GM08714 (cell line): ENCODE results near the gene ITPK1.

Source experiments
- H3K4me3 ChIP-seq: fragments of 200-500 bp; sonication (Bioruptor generic); 2 replicates; pipeline ENCODE4 v1.5.1; 2014; ENCODE audit warnings: mild to moderate bottlenecking, low read length, inconsistent platforms
- ZNF274 ChIP-seq: IDR thresholded peaks from 2 replicates; pipeline ENCODE4 v1.6.1; 2012; ENCODE audit warnings: mild to moderate bottlenecking, low read depth, low read length

Gene ITPK1

DNA sequence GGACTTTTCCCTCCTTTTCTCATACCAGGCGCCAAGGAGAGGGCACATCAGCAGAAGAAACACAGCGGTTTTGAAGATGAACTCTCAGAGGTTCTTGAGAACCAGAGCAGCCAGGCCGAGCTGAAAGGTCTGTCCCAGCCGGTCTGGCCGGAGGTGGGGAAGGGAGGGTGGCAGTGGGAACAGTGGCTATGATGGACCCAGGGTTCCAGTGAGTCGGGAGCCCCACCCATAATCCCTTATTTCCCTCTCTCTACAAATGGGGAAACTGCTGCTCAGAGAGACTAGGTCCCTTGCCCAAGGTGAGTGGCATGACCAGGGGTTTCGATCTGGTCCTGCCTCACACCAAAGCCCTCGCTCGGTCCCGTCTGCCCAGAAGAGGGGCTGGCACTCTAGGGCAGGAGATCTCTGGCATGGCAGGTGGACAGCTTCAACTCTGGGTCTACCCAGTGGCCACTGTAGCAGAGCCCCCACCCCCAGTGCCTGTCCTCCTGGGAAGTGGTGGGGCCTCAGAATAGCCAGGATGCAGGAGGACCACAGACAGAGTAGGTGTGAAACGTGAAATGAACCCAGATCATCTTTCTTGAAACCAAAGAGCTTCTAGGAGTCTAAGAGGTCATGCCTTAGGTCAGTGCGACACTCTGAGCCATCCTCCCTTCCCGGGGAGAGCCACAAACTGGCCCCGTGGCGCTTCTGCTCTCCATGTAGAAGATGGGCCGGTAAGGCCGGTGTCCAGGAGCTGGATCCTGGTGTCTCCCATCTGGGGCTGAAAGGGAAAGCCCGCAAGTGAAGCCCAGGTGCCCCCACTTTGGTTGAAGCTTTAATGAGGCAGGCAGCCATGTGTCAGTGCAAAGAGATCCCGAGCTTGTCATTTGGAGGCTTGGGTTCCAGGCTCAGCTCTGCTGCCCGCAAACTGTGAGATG lies 185.8 kb downstream of the ITPK1 start:
- H3K4me3 ChIP-seq: no peak overlapping the region
- no peak for TF ChIP-seq ZNF274

DNA sequence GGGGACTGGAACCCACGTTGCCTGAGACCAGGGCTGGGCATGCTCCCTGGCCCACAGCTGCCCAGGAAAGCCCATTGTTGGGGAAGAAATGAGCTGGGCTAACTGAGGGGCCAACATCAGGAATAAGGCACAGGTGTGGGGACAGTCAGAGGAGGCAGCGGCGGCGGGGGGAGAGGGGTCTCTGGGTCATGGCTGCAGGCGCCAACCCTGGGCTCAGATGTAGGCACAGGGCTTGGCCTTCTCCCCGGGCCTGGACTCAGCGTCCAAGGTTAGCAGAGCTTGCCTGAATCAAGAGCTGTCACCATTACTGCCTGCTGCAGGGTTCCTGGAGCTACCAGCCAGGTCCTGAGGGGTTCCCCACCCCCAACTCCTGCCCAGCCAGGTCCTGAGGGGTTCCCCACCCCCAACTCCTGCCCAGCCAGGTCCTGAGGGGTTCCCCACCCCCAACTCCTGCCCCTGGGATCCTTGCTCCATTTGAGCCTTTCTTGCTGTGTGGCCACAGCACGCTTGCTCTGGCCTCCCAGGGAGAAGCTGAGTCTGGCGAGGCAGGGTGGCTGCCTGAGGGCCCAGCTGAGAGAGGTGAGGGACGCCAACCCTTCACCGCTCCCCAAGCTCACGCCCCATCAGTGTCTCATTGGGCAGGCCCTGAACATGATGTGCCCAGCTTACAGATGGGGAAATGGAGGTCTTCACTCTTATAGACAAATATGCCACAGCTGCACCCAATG lies 186.6 kb downstream of the ITPK1 start:
- H3K4me3 ChIP-seq: no peak overlapping the region

DNA sequence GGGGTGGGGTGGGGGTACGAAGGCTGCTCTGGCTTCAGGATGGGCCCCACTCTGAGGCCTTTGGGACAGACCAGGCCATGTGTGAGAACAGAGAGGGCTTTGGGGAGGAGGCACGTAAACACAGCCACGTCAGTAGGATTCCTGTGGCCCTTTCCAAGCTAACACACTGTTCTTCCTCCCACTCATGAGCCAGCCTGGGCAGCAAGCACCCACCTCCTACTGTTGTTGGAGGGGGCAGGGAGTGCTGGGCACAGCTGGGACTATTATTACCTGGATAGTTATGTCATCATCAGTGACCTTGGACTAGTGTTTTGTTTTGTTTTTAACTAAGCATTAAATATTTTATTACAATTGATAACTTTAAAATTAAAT lies 187.5 kb downstream of the ITPK1 start:
- no peak for TF ChIP-seq ZNF274
- H3K4me3 ChIP-seq: no peak overlapping the region

More for the DNA sequence above, 186.6 kb downstream of the ITPK1 start:
- TF ChIP-seq ZNF274: no peak

DNA sequence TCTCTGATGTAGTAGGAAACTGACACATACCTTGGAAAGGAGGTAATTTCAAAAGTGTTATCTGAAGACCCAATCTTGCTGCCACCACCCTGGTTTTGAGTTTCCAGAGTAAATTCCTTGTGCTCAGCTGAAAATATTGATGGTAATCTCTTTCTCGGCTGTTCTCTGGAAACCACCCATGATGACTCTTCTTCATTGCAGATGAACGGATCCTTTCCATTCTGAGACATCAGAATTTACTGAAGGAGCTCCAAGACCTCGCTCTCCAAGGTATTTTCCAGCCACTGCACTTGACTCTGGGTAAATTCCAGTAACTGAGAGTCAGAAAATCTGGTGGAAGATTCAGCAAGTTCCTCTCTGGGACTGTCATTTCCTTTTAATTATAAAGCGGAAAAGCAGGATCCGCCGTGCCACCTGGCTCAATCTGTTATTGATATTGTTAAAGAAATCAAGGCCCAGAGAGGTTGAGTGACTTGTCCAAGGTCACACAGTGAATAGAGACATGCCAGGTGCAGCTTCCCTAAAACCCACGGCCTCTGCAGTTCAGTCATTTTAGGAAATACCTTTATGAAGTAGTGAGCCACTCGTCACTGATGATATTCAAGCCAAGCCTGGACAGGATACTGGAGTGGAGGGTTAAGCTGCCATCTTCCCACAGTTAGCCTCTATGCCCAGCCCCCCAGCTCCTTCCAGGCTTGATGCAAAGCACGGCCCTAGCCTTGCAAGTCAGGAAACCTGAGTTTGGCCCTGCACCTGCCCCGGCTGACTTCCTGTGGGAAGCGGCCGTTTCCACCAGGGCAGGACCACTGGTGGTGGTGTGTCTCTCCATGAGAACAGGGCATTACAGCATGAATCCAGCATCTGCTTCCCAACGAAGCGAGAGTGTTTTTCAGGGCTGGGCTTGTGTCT lies 188.1 kb downstream of the ITPK1 start:
- TF ChIP-seq ZNF274: no peak
- no peak overlapping the region for H3K4me3 ChIP-seq

DNA sequence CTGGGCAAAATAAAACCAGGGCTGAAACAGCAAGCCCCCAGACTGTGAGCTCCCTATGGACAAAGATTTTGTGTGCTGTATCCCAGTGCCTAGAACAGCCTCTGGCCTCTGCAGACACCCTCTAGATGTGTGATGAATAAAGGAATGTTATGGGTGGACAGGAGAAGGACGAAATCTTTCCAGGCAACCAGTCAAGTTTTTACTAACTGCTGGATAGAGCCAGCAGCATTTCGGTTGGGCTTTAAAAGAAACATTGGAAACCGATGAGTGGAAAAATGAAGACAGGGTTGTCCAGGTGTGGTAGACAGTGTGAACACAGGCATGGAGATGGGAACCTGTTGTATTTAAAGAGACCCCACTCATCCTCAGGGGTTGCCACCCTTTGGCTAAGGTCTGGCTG lies 188.8 kb downstream of the ITPK1 start:
- no peak overlapping the region for H3K4me3 ChIP-seq
- no peak for TF ChIP-seq ZNF274

DNA sequence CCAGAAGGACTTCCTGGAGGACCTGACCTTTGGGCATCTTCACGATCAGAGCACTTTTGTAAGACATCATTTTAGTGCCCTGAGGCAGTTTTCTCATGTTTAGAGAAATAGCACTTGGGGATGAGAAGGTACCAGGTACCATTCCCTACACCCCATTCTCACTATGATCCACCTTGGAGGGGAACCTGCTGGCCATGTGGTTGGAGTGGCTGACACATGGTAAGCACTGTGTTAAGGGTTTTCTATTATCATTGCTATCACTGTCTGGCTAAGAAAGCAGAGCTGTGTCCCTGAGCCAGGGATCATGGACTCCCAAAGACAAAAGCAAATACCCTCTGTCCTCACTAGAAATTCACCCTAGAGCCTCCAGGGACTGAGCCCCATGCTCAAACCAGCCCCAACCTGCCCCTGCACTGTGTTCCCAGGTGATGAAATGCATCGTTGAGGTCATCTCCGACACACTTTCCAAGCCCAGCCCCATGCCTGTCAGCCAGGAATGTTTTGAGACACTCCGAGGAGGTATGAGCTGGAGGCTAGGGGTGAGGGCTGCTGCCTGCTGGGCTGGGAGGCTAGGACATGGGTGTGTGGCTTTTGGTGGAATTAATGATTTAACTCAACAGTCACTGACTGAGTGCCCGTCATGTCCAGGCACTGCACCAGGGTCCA lies 189.4 kb downstream of the ITPK1 start:
- no peak for TF ChIP-seq ZNF274
- no peak overlapping the region for H3K4me3 ChIP-seq

DNA sequence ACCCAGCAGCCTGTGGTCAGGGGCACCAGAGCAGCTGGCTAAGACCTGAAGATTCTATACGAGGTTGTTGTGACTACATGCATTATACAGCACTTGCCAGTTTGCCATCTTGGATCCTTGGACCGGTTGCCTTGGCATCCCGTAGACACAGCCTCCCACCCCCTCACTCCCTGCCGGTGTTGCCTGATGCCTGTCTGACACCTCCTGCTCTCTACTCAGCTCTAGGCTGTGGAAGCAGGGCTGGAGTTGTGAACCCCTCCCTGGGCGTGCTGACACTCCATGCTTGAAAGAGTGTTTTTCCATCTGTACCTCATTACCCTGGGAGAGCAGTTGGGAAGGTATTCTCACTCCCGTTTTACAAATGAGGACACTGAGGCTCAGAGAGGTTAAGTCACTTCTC lies 190.3 kb downstream of the ITPK1 start:
- no peak for TF ChIP-seq ZNF274

DNA sequence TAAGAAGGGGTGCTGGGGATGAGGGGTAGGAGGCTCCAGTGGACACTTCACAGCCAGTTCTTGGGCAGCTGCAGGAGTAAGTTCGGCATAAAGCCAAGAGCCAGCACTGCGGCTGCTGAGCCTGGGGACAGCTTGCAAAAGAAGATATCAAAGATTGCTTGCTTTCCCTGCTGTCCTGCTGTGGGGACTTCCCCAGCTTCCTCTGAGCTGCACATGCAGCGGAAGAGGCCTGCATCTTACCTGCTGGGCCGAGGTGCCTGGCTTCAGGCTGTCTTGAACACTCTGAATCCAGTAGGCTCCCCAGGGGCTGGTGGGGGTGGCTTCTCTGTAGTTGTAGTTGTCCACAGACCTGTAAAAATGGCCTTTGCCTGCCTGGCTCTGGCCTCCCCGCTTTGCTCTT lies 191.5 kb downstream of the ITPK1 start:
- TF ChIP-seq ZNF274: no peak
- H3K4me3 ChIP-seq: no peak overlapping the region

More for the DNA sequence above, 190.3 kb downstream of the ITPK1 start:
- no peak overlapping the region for H3K4me3 ChIP-seq

DNA sequence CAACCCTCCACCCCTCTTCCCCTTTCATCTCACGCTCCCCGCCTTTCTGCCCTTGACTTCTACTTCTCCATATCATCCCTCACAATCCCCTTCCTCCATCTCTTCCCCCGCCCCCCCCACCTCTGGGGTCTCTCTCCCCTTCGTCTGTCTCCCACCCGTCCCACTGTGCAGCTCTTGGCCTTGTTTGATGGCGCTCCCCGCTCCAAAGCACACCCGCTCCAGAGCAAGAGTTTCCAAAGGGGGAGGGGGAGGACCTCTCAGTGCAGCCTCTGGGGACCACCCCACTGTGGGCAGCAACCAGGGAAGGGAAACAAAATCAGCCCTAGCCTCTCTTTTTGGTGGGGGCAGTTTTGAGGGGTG lies 192.0 kb downstream of the ITPK1 start:
- TF ChIP-seq ZNF274: no peak
- no peak overlapping the region for H3K4me3 ChIP-seq

DNA sequence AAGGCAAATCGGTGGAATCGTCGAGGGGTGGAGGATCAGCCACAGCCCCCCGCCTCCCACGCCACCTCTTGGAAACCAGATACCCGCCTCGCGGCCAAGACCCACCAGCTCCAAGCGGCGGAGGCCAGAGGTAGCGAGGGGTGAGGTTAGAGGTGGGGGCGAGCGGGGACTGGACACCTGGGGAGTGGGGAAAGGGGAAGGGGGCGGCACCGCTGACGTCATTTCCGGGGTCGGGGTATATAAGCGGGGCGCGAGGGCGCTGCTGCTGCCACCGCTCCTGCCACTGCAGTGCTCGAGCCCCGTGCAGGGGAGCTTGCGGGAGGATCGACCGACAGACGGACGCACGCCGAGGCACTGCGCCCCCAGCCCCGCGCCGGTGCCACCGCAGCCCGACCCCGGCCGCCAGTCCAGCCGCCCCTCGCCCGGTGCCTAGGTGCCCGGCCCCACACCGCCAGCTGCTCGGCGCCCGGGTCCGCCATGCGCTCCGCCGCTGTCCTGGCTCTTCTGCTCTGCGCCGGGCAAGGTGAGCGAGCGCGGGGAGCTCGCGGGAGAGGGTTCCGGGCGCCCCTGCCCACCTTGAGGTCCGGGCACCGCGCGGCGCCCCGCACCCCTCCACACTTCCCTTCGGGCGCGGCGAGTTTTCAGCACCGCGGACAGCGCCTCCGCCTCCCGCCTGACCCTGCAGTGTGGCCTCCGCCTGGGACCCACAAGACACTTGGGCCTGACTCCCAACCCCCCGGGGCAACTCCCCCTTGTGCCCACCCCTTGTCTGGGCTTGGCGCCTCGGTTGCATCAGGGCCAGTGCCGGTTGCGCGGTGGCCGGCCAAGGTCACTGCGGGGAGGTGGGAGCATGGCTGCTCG lies 192.6 kb downstream of the ITPK1 start, which contains the start of gene CHGA:
Gene CHGA (plus strand): TSS at position 268 of the 861 bp plus-strand sequence. CDS start 210 bp downstream, at position 478.
- no peak for TF ChIP-seq ZNF274
- no peak within 1 kb of the TSS for H3K4me3 ChIP-seq

DNA sequence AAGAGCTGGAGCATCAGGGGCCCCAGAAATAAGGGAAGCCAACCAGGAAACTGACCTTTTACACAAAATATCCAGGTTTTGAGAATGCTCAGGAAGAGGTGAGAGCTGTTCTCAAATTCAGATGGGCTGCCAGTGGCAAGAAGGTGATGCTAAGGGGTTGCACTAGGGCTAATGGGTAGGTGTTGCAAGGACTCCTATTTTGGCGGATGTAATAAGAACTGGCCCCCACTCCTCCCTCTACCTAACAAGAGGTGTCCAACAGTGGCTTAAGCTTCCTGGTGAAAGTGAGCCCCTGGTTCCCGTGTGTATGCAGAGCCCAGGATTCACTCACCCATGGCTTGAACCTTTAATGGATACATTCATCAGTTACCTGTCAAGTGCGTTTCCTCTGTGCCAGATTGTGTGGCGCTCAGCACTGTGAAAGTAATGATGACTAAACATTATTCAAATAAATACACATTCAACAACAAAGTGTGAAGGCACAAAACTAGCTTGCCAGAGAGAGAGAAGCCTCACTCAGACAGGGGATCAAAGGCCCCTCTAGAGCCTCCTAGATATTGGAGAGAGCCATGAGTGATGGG lies 193.5 kb downstream of the ITPK1 start:
- no peak for TF ChIP-seq ZNF274
- H3K4me3 ChIP-seq: no peak overlapping the region

DNA sequence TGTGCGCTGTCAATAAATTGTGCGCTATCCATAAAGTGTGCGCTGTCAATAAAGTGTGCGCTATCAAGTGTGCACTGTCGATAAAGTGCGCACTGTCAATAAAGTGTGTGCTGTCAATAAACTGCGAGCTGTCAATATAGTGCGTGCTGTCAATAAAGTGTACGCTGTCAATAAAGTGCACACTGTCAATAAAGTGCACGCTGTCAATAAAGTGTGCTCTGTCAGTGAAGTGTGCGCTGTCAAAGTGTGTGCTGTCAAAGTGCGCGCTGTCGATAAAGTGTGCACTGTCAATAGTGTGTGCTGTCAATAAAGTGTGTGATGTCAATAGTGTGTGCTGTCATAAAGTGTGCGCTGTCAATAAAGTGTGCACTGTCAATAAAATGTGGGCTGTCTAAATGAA lies 195.7 kb downstream of the ITPK1 start:
- H3K4me3 ChIP-seq: no peak overlapping the region
- TF ChIP-seq ZNF274: no peak
